Measurements from ENCODE around the gene PKNOX1.
"Not testable (repeated sequence)": the region's sequence is repeated elsewhere in the genome, so short reads cannot be mapped to it uniquely, and the experiment has no call there.

PKNOX1 gene

GRCh38 chr21:42988236-42988965 lies 14.0 kb downstream of the PKNOX1 start:
- DNase-seq, result no peak

- DNase-seq, result not testable (repeated sequence)
Measured at GRCh38 chr21:42989370-42989769, 15.0 kb downstream of the PKNOX1 start.

- DNase-seq, result no peak
Measured at GRCh38 chr21:42989816-42990650, 15.7 kb downstream of the PKNOX1 start.

DNA sequence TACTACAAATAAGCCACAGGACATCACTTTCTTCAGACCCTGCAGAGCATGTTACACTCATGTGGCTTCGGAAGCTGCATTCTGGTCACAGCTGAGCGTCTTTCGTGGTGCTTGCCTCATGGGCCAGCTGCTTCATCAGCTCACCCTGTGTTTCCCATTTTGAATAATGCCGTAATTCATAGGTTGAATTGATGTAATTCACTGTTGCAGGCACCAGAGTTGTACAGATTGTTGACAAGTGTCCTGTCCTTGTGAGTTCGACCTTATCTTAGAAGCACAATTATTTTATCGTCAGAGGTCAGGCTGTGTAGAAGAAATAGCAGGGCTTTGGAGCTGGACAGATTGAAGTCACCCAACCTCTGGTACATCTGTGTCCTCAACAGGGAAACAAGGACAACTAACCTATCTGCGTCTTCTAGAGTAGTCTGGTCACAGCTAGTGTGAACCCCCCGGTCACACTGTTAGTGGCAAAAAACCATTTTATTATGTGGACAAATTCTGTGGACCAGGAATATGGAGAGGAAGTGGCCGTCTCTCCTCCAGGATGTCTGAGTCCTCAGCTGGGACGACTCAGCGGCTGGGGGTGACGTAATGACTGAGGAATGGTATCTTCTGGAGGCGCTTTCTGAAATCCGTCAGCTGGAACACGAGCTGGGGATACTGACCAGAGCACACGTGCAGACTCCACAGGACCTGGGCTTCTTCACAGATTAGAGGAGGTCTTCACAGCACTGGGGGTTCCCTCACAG lies 17.8 kb downstream of the PKNOX1 start:
- DNase-seq, result no peak

DNA sequence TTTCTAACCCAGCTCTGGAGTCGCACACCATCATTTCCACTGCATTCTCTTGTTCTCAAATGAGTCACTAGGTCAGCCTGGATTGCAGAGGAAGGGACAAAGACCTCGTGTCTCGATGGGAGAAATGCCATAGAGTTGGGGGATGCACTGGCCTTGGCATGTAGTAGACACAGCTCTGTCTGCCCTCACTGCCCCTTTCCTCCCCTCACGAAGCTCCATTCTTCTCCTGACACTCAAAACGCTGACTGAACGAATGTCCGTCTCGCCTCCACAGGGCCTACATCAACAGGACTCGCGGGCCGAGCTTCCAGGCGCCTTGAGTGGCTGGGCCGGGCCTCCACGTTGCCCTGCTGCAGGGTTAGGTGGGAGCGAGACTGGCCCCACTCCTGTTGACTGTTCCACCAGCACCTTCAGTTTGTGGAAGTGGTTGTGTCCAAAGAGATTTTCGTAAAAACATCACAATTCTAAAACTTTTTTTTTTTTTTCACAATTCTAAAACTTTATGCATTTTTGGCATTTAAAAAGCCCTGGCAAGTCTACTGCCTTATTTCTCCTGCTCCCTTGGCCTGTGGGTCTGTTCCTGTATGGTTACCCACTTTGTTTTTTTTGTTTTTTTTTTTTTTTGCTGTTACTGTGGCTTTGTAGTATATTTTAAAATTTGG lies 18.8 kb downstream of the PKNOX1 start:
- DNase-seq, result no peak

GRCh38 chr21:42997053-42997452 lies 22.7 kb downstream of the PKNOX1 start:
- no peak for DNase-seq

DNA sequence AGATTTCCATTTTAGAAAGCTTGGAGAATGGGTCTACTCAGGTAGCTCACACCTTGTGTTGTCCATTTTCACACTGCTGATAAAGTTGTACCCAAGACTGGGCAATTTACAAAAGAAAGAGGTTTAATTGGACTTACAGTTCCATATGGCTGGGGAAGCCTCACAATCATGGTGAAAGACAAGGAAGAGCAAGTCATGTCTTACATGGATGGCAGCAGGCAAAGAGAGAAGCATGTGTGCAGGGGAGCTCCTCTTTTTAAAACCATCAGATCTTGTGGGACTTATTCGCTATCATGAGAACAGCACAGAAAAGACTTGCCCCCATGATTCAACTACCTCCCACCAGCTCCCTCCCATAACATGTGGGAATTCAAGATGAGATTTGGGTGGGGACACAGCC lies 23.6 kb downstream of the PKNOX1 start:
- DNase-seq, result not testable (repeated sequence)

DNA sequence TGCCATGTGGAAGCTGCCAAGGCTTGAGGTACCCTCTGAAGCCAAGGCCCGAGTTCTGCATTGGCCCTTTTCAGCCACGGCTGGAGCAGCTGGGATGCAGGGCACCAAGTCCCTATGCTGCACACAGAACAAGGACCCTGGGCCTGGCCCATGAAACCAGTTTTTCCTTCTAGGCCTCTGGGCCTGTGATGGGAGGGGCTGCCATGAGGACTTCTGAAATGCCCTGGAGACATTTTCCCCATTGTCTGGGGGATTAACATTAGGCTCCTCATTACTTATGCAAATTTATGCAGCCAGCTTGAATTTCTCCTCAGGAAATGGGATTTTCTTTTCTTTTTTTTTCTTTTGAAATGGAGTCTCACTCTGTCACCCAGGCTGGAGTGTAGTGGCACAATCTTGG lies 24.8 kb downstream of the PKNOX1 start:
- not testable (repeated sequence) for DNase-seq

DNA sequence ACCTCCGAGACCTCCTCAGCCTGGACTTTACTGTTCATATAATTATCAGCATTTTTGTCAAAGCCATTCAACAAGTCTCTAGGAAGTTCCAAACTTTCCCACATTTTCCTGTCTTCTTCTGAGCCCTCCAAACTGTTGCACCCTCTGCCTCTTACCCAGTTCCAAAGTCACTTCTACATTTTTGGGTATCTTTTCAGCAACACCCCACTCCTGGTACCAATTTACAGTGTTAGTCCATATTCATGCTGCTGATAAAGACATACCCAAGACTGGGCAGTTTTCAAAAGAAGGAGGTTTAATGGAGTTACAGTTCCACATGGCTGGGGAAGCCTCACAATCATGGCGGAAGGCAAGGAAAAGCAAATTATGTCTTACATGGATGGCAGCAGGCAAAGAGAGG lies 25.7 kb downstream of the PKNOX1 start:
- not testable (repeated sequence) for DNase-seq

- no peak for DNase-seq
Measured at GRCh38 chr21:43001316-43001715, 27.0 kb downstream of the PKNOX1 start.

- no peak for DNase-seq
Measured at GRCh38 chr21:43004926-43005325, 30.6 kb downstream of the PKNOX1 start.

GRCh38 chr21:43005635-43006034 lies 31.3 kb downstream of the PKNOX1 start:
- no peak for DNase-seq

- DNase-seq, result not testable (repeated sequence)
Measured at GRCh38 chr21:43006051-43006873, 31.9 kb downstream of the PKNOX1 start.

DNA sequence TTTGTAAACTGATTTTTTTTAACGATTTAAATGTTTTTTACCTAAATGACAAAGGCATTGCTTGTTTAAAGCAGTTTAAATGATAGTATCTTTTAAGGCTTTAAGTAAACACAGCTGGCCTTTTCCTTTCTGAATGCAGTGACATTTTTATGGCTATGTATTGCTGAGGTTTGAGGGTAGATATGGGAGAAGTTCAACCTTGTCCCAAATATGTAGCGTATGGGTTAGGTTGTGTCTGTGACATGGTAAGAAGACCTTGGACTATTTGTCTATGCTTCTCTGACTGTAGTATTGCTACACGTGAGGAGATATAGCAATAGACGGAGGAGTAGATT lies 32.5 kb downstream of the PKNOX1 start:
- DNase-seq, result no peak

DNA sequence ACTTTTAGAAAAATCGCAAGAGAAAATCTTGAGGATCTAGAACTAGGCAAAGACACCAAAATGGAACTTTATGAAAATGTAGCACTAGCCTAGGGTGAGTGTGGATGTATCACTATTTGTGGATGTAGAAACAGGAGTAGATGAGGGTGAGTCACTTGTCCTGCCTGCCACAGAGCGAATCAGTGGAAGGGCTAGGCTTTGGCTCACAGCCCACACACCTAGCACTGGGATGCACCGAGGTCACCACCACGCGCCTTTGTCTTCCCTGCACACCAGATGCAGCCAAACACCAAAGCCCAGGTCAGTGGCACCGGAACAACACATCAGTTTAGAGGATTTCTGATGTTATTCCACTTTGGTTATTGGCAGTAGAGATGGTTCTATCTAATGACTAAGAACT lies 38.2 kb downstream of the PKNOX1 start:
- no peak for DNase-seq

DNA sequence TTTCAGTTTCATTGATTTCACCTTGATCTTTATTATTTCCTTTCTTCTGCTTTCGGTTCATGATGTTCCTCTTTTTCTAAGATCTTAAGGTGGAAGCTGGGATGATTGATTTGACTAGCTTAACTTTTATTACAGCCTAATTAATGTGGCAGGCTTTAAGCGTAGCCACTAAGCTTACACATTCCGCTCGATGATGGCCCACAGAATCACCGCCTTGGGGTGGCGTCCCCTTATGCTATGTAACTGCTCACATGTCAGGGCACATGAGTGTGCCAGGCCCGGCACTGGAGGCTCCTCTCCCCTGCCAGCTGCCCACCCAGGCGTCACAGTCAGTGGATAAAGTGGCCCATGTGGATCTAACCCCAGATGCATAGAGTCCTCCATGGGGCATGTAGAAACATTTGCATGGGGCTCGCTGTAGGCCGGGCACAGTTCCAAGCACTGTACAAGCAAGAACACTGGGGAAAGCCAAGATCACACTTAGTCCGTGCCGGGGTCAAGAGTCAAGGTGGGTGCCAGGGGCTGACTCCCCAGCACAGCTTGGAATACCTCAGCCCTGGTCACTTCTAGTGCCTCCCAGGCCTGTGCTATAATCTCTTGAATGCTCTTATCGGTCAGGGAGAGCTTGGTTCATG lies 41.7 kb downstream of the PKNOX1 start:
- DNase-seq, result no peak

- no peak for DNase-seq
Measured at GRCh38 chr21:43016728-43017127, 42.4 kb downstream of the PKNOX1 start.

- no peak for DNase-seq
Measured at GRCh38 chr21:43018519-43018918, 44.2 kb downstream of the PKNOX1 start.

- DNase-seq, result no peak
Measured at GRCh38 chr21:43020177-43020576, 45.8 kb downstream of the PKNOX1 start.

- no peak for DNase-seq
Measured at GRCh38 chr21:43020771-43021170, 46.4 kb downstream of the PKNOX1 start.

DNA sequence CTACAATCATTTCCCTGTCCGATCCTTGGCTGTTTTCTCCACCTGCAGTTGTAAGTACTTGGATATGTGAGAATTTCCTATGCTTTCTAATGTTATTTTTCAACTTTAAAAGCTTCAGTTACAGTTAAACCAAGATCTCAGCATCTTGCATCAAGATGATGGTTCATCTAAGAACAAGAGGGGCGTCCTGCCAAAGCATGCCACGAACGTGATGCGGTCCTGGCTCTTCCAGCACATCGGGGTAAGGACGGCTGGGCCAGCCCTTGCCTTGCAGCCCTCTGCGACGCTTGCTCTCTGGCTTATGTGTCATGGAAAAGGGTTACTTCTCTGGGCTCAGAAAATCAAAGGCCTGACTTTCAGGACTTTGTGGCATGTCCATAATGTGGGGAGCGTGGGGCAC lies 46.8 kb downstream of the PKNOX1 start:
- DNase-seq, result no peak

All from NCI-H524 treated with DMSO at 0.1 percent for 48 hours (cell line).